Neural progenitor cell (in vitro differentiated cells): Measurements from ENCODE around the gene PRRG2. TPM values are rescaled to one million over a fixed set of nuclear protein-coding genes. Genes with fewer than 3 reads are reported as not detected.
A peak's percentile ranks its signal among the peaks of the same experiment; 100 is the strongest.

ENCODE experiments used
- DNase-seq: peaks from one replicate; pipeline ENCODE4 v3.0.0-alpha.2; 2016; ENCODE audit warnings: low spot score
- H2AFZ ChIP-seq: fragments of 200-600 bp; sonication (generic); replicated peaks from 2 replicates; pipeline ENCODE4 v1.6.1; 2016; ENCODE audit warnings: antibody characterized with exemption
- H3F3A ChIP-seq: fragments of 200-600 bp; sonication (generic); 2 replicates; pipeline ENCODE4 v1.6.1; 2016; ENCODE audit warnings: antibody characterized with exemption, low read depth
- H3K27ac ChIP-seq: fragments of 200-600 bp; sonication (generic); 2 replicates; pipeline ENCODE4 v1.5.1; 2016; ENCODE audit warnings: mild to moderate bottlenecking
- H3K27me3 ChIP-seq: fragments of 200-600 bp; sonication (generic); 2 replicates; pipeline ENCODE4 v1.6.1; 2016; ENCODE audit warnings: mild to moderate bottlenecking, moderate library complexity
- H3K36me3 ChIP-seq: fragments of 200-600 bp; sonication (generic); 2 replicates; pipeline ENCODE4 v1.5.1; 2016
- H3K4me1 ChIP-seq: fragments of 200-600 bp; sonication (generic); 2 replicates; pipeline ENCODE4 v1.6.1; 2016; ENCODE audit warnings: mixed run types
- H3K4me2 ChIP-seq: fragments of 200-600 bp; sonication (generic); 2 replicates; pipeline ENCODE4 v1.6.1; 2016
- H3K4me3 ChIP-seq: fragments of 200-600 bp; sonication (generic); 2 replicates; pipeline ENCODE4 v1.5.1; 2016
- H3K79me2 ChIP-seq: fragments of 200-600 bp; sonication (generic); 2 replicates; pipeline ENCODE4 v1.6.1; 2016; ENCODE audit warnings: low read depth
- H3K9ac ChIP-seq: fragments of 200-600 bp; sonication (generic); 2 replicates; pipeline ENCODE4 v1.6.1; 2016
- H3K9me3 ChIP-seq: fragments of 200-600 bp; sonication (generic); 2 replicates; pipeline ENCODE4 v1.5.1; 2016; ENCODE audit warnings: low read depth
- H4K20me1 ChIP-seq: fragments of 200-600 bp; sonication (generic); 2 replicates; pipeline ENCODE4 v1.6.1; 2016; ENCODE audit warnings: low read depth
- H3K27ac Mint-ChIP-seq: 3 replicates; pipeline ENCODE4 v1.8.0; 2021; ENCODE audit warnings: mixed read lengths
- H3K27me3 Mint-ChIP-seq: 2 replicates; pipeline ENCODE4 v1.8.0; 2022; ENCODE audit warnings: low read depth, mild to moderate bottlenecking, inconsistent platforms, moderate library complexity, mixed read lengths; ENCODE audit not compliant: insufficient read depth
- H3K36me3 Mint-ChIP-seq: 3 replicates; pipeline ENCODE4 v1.8.0; 2021; ENCODE audit warnings: mixed read lengths
- H3K4me1 Mint-ChIP-seq: 3 replicates; pipeline ENCODE4 v1.8.0; 2021; ENCODE audit warnings: mixed read lengths
- H3K4me3 Mint-ChIP-seq: 3 replicates; pipeline ENCODE4 v1.8.0; 2021; ENCODE audit warnings: mild to moderate bottlenecking, moderate library complexity, mixed read lengths
- H3K9me3 Mint-ChIP-seq: 3 replicates; pipeline ENCODE4 v1.8.0; 2020; ENCODE audit warnings: mixed read lengths
- EZH2 ChIP-seq: fragments of 200-600 bp; sonication (generic); IDR thresholded peaks from 2 replicates; pipeline ENCODE4 v1.6.1; 2017; ENCODE audit warnings: antibody characterized with exemption, mild to moderate bottlenecking, moderate library complexity
- EZH2phosphoT487 ChIP-seq: fragments of 200-600 bp; sonication (generic); IDR thresholded peaks from 2 replicates; pipeline ENCODE4 v1.6.1; 2017; ENCODE audit warnings: antibody characterized with exemption
- small RNA-seq: library from RNA; depleted of rRNA; stranded (forward); fragments of <200 nt; gene quantifications from one replicate; pipeline ENCODE3, GENCODE V24; 2015
- total RNA-seq: library from RNA; depleted of rRNA; stranded (reverse); fragments of >200 nt; gene quantifications from 2 replicates; pipeline ENCODE4 v1.2.3, GENCODE V29; 2015; ENCODE audit warnings: low replicate concordance

The PRRG2 gene
- total RNA-seq, 1 donor from 2014 or later, result 0.09 TPM

GRCh38 chr19:49640113-49640898 lies 59.2 kb downstream of the PRRG2 start, which contains the start of gene RRAS:
Gene RRAS, minus strand, starts transcription at chr19:49640143. Its CDS starts 45 bp downstream, at chr19:49640098.
- Mint-ChIP-seq H3K4me3 (peak within 1 kb of the TSS; percentile 99), H3K36me3 (peaks cover 8% of the 10 kb centered on the region), H3K27ac (peak within 1 kb of the TSS; percentile 99), H3K27me3 (peaks cover 12% of the 10 kb centered on the region), H3K4me1 (peaks cover 69% of the 10 kb centered on the region), H3K9me3 (no peaks in the 10 kb centered on the region)
- H3K36me3 ChIP-seq, result no peaks in the 10 kb centered on the region
- no peak for TF ChIP-seq EZH2phosphoT487
- TF ChIP-seq EZH2, result no peak
- peaks cover 32% of the 10 kb centered on the region for H3K79me2 ChIP-seq
- H3K9ac ChIP-seq, result peak within 1 kb of the TSS; percentile 57
- peaks cover 42% of the 10 kb centered on the region for H3F3A ChIP-seq
- H3K4me2 ChIP-seq, result peak within 1 kb of the TSS; percentile 87
- peaks cover 11% of the 10 kb centered on the region for H3K27me3 ChIP-seq
- H4K20me1 ChIP-seq, result peaks cover 22% of the 10 kb centered on the region
- peaks cover 53% of the 10 kb centered on the region for H3K4me1 ChIP-seq
- no peak within 1 kb of the TSS for H2AFZ ChIP-seq
- no peaks in the 10 kb centered on the region for H3K9me3 ChIP-seq
- peak within 1 kb of the TSS; percentile 96 for H3K27ac ChIP-seq
- peak within 1 kb of the TSS; percentile 65 for H3K4me3 ChIP-seq
- DNase-seq, result peak; percentile 100

Small RNA genes lying within 50 kb of the gene (small RNA-seq; reads per million reads assigned to genes)
- not detected for gene RF00019

Other genes starting within 250 kb of the PRRG2 start
- gene CD37, start 245.9 kb upstream of the PRRG2 start, total RNA-seq, result not detected in 2 replicates
- gene TEAD2, start 218.9 kb upstream of the PRRG2 start, total RNA-seq, result 125 and 193 TPM in 2 replicates
- 3.0 and 5.6 TPM in 2 replicates for gene DKKL1, start 217.4 kb upstream of the PRRG2 start, total RNA-seq
- 0.59 TPM in 1 of 2 replicates, not detected in the other for gene KASH5, start 193.1 kb upstream of the PRRG2 start, total RNA-seq
- gene PTH2, start 157.9 kb upstream of the PRRG2 start, total RNA-seq, result not detected in 2 replicates
- 0.09 TPM in 1 of 2 replicates, not detected in the other for gene GFY, start 155.9 kb upstream of the PRRG2 start, total RNA-seq
- 1.4 TPM in 2 replicates for gene SLC17A7, start 139.8 kb upstream of the PRRG2 start, total RNA-seq
- 133 and 168 TPM in 2 replicates for gene PIH1D1, start 129.5 kb upstream of the PRRG2 start, total RNA-seq
- gene ALDH16A1, start 128.1 kb upstream of the PRRG2 start, total RNA-seq, result 14.7 and 77.6 TPM in 2 replicates
- gene FLT3LG, start 107.1 kb upstream of the PRRG2 start, total RNA-seq, result 0.24 and 0.96 TPM in 2 replicates
- 2,053 and 3,348 TPM in 2 replicates for gene RPL13A, start 93.7 kb upstream of the PRRG2 start, total RNA-seq
- gene RPS11, start 84.9 kb upstream of the PRRG2 start, total RNA-seq, result 5,448 and 6,772 TPM in 2 replicates
- gene FCGRT, start 68.7 kb upstream of the PRRG2 start, total RNA-seq, result 10.0 and 30.8 TPM in 2 replicates
- 4.2 and 4.5 TPM in 2 replicates for gene RCN3, start 53.3 kb upstream of the PRRG2 start, total RNA-seq
- gene NOSIP, start 760 bp upstream of the PRRG2 start, total RNA-seq, result 26.2 and 68.3 TPM in 2 replicates
- 3.2 and 9.0 TPM in 2 replicates for gene PRR12, start 9.9 kb downstream of the PRRG2 start, total RNA-seq
- 9.6 and 15.2 TPM in 2 replicates for gene RRAS, start 58.8 kb downstream of the PRRG2 start, total RNA-seq
- gene SCAF1, start 60.9 kb downstream of the PRRG2 start, total RNA-seq, result 8.7 and 27.5 TPM in 2 replicates
- 29.5 and 65.1 TPM in 2 replicates for gene IRF3, start 84.5 kb downstream of the PRRG2 start, total RNA-seq
- 6.1 and 41.8 TPM in 2 replicates for gene BCL2L12, start 84.6 kb downstream of the PRRG2 start, total RNA-seq
- gene PRMT1, start 96.0 kb downstream of the PRRG2 start, total RNA-seq, result 480 and 755 TPM in 2 replicates
- gene ADM5, start 108.3 kb downstream of the PRRG2 start, total RNA-seq, result 6.0 and 9.4 TPM in 2 replicates
- gene CPT1C, start 109.8 kb downstream of the PRRG2 start, total RNA-seq, result 51.7 and 105 TPM in 2 replicates
- gene TSKS, start 182.0 kb downstream of the PRRG2 start, total RNA-seq, result 0.37 TPM in 1 of 2 replicates, not detected in the other
- 61.6 and 137 TPM in 2 replicates for gene AP2A1, start 185.7 kb downstream of the PRRG2 start, total RNA-seq
- 24.6 and 37.8 TPM in 2 replicates for gene FUZ, start 232.0 kb downstream of the PRRG2 start, total RNA-seq
- 44.9 and 54.1 TPM in 2 replicates for gene MED25, start 237.0 kb downstream of the PRRG2 start, total RNA-seq